ENCODE measurements around the gene PARD6G. TPM values are rescaled to one million over a fixed set of nuclear protein-coding genes. Genes with fewer than 3 reads are reported as not detected.

The PARD6G gene
- total and polyA plus RNA-seq, 10 of the 15 experiments (the other 5 are each of a cell fraction or from before 2014, with no cell fraction given), result 0.20 to 2.0 (median 0.60) TPM

DNA sequence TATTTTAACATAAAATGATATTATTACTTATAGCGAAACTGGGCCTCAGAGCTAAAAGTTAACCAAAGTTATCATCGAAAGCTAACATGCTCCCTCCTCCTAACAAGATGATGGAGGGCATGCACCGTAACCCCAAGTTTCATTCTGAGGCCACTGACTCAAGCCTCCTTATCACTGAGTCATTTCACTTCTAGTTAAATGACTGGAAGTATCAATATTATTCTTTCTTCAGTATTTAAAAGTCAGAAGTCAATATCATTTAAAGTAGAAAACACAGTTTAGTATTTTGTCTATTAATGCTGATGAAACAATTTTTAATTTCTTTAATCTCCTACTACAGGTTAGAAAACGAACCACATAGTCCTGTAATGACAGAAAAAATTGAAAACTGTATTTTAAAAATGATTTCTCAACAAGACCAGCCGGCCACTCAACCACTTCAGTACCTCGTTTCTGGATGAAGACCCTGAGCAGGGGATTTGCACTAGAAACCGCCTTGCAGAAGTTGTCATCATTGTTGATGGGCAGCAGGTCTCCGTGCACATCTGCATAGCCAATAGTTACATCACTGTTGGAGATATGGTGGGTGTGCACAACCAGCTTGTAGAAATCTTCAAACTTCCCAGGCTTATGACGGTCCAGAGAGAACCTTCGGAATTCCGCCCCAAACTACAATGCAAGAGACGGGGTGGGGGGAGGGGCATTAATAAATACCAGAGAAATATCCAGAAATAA lies 44.9 kb downstream of the PARD6G start:
- RAD21 ChIA-PET (ENCODE audit: unreplicated experiment), result interaction anchor here (1.0 to 2.0 kb wide), 10 partner anchors 8 to 43 kb away, joined by 3 to 7 read pairs (median 4); no protein-coding TSS in a partner anchor
- Histone ChIP-seq H4K20me1 (ENCODE audit: control insufficient read depth, insufficient read depth) (no peaks in the 10 kb centered on the region), H3K4me3 (no peak overlapping the region), H3K9me3 (replicated peaks; ENCODE audit: control insufficient read depth, insufficient read depth, low read length) (no peaks in the 10 kb centered on the region; the same call in 2 of the 3 replicates), H2AFZ (ENCODE audit: control insufficient read depth, low read depth, low read length) (no peak overlapping the region), H3K36me3 (ENCODE audit: control insufficient read depth in 2 of 2, insufficient read depth in 2 of 2, low read length in 1 of 2) (no peaks in the 10 kb centered on the region), H3K4me2 (ENCODE audit: control insufficient read depth, insufficient read depth) (peak overlapping the region; percentile 45), H3K27me3 (replicated peaks in 1 of 2; ENCODE audit: control insufficient read depth in 2 of 2, insufficient read depth in 2 of 2, low read length in 1 of 2) (no peaks in the 10 kb centered on the region), H3K79me2 (ENCODE audit: control insufficient read depth, insufficient read depth, low read length) (no peaks in the 10 kb centered on the region), H3K9ac (ENCODE audit: control insufficient read depth, insufficient read depth, low read length) (no peak overlapping the region), H3K27ac (ENCODE audit: control insufficient read depth, insufficient read depth) (no peak overlapping the region), H3K4me1 (ENCODE audit: control insufficient read depth, insufficient read depth, low read length) (peaks cover 27% of the 10 kb centered on the region)
- DNase-seq (ENCODE audit: low read depth, low spot score) (peak; percentile 75), FAIRE-seq (peak; percentile 73), ATAC-seq (peak; percentile 90)
- intact Hi-C loops (cut with micrococcal nuclease; ENCODE audit: unreplicated experiment) (no loop called here), in situ Hi-C loops (cut with MboI) (no loop called here)
- 11% methylated on average over 12 of the region's 12 CpGs for WGBS (ENCODE audit: insufficient coverage, insufficient replicate concordance, low lambda C conversion rate, missing lambda C conversion rate)
- no TSS peak for BruUV-seq (replicated peaks)
- POLR2A ChIA-PET, result interaction anchor here (0.6 to 2.3 kb wide), 7 partner anchors 8 to 25 kb away, joined by 3 to 10 read pairs (median 7); no protein-coding TSS in a partner anchor
- SMC1A ChIA-PET (ENCODE audit: uncharacterized antibody, unreplicated experiment), result interaction anchor here (0.6 to 2.7 kb wide), 9 partner anchors 11 to 57 kb away, joined by 3 to 12 read pairs (median 5); no protein-coding TSS in a partner anchor
- CTCF ChIA-PET, result interaction anchor here (1.0 to 4.7 kb wide), 13 partner anchors 7 to 53 kb away, joined by 3 to 22 read pairs (median 7); no protein-coding TSS in a partner anchor
- TF ChIP-seq, protein P1, sequence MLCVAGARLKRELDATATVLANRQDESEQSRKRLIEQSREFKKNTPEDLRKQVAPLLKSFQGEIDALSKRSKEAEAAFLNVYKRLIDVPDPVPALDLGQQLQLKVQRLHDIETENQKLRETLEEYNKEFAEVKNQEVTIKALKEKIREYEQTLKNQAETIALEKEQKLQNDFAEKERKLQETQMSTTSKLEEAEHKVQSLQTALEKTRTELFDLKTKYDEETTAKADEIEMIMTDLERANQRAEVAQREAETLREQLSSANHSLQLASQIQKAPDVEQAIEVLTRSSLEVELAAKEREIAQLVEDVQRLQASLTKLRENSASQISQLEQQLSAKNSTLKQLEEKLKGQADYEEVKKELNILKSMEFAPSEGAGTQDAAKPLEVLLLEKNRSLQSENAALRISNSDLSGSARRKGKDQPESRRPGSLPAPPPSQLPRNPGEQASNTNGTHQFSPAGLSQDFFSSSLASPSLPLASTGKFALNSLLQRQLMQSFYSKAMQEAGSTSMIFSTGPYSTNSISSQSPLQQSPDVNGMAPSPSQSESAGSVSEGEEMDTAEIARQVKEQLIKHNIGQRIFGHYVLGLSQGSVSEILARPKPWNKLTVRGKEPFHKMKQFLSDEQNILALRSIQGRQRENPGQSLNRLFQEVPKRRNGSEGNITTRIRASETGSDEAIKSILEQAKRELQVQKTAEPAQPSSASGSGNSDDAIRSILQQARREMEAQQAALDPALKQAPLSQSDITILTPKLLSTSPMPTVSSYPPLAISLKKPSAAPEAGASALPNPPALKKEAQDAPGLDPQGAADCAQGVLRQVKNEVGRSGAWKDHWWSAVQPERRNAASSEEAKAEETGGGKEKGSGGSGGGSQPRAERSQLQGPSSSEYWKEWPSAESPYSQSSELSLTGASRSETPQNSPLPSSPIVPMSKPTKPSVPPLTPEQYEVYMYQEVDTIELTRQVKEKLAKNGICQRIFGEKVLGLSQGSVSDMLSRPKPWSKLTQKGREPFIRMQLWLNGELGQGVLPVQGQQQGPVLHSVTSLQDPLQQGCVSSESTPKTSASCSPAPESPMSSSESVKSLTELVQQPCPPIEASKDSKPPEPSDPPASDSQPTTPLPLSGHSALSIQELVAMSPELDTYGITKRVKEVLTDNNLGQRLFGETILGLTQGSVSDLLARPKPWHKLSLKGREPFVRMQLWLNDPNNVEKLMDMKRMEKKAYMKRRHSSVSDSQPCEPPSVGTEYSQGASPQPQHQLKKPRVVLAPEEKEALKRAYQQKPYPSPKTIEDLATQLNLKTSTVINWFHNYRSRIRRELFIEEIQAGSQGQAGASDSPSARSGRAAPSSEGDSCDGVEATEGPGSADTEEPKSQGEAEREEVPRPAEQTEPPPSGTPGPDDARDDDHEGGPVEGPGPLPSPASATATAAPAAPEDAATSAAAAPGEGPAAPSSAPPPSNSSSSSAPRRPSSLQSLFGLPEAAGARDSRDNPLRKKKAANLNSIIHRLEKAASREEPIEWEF (IDR thresholded peaks at IDR 0.05; ENCODE audit: insufficient replicate concordance, low read depth, low read length), result peak; percentile 74
- TF ChIP-seq PML (IDR thresholded peaks at IDR 0.05; ENCODE audit: low read length) (peak; percentile 83), SIN3A (IDR thresholded peaks at IDR 0.05; ENCODE audit: low read depth, low read length) (no peak), BRCA1 (IDR thresholded peaks at IDR 0.05; ENCODE audit: low read depth, low read length) (no peak), SREBF2 (IDR thresholded peaks at IDR 0.05; ENCODE audit: low read length) (no peak), SP1 (IDR thresholded peaks at IDR 0.05; ENCODE audit: low read depth, low read length) (peak; percentile 38), MXI1 (IDR thresholded peaks at IDR 0.05; ENCODE audit: low read depth, low read length) (peak; percentile 60; the same call in 1 of the 2 replicates), ATF2 (IDR thresholded peaks at IDR 0.05; ENCODE audit: low read length) (peak; percentile 98), BHLHE40 (IDR thresholded peaks at IDR 0.05; ENCODE audit: borderline replicate concordance in 1 of 2, low read depth in 2 of 2, low read length in 1 of 2) (peak; percentile 57 to 63; a peak in 2 of 4 replicates), HDAC2 (IDR thresholded peaks at IDR 0.05) (no peak), LARP7 (IDR thresholded peaks at IDR 0.05) (no peak), HCFC1 (IDR thresholded peaks at IDR 0.05; ENCODE audit: low read length) (no peak), GATAD2B (conservative IDR thresholded peaks at IDR 0.05; ENCODE audit: low read depth) (peak; percentile 35; the same call in 1 of the 2 replicates), EED (IDR thresholded peaks at IDR 0.05; ENCODE audit: low read depth) (peak; percentile 91), ZSCAN29 (IDR thresholded peaks at IDR 0.05) (no peak), KDM1A (IDR thresholded peaks at IDR 0.05; ENCODE audit: borderline replicate concordance) (no peak)
- TF ChIP-seq, protein P2, sequence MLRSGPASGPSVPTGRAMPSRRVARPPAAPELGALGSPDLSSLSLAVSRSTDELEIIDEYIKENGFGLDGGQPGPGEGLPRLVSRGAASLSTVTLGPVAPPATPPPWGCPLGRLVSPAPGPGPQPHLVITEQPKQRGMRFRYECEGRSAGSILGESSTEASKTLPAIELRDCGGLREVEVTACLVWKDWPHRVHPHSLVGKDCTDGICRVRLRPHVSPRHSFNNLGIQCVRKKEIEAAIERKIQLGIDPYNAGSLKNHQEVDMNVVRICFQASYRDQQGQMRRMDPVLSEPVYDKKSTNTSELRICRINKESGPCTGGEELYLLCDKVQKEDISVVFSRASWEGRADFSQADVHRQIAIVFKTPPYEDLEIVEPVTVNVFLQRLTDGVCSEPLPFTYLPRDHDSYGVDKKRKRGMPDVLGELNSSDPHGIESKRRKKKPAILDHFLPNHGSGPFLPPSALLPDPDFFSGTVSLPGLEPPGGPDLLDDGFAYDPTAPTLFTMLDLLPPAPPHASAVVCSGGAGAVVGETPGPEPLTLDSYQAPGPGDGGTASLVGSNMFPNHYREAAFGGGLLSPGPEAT (IDR thresholded peaks at IDR 0.05; ENCODE audit: low read depth), result peak; percentile 73

All from GM12878 (cell line).